GM12878 (cell line): Measurements from ENCODE around the gene FBXL17.

Experiments
- CTCF ChIP-seq, 3 experiments: IDR thresholded peaks in 2 of 3; conservative IDR thresholded peaks in 1 of 3; 2 replicates each; pipeline ENCODE4 v1.5.1; 2011; ENCODE audit warnings: low read depth in 3 of 3, low read length in 3 of 3, mild to moderate bottlenecking in 3 of 3, control low read depth in 2 of 3, moderate library complexity in 2 of 3, inconsistent platforms in 1 of 3, mixed read lengths in 1 of 3; ENCODE audit not compliant: control insufficient read depth in 2 of 3, insufficient read depth in 1 of 3; ENCODE audit errors: extremely low read depth in 1 of 3
- POLR2AphosphoS2 ChIP-seq: IDR thresholded peaks from 2 replicates; pipeline ENCODE4 v1.6.1; 2011; ENCODE audit warnings: low read depth, mild to moderate bottlenecking, low read length, improper control_type of control experiment, moderate library complexity
- POLR2AphosphoS5 ChIP-seq: IDR thresholded peaks from 2 replicates; pipeline ENCODE4 v1.6.1; 2011; ENCODE audit warnings: mild to moderate bottlenecking, low read length, inconsistent platforms
- RAD21 ChIP-seq: IDR thresholded peaks from 2 replicates; pipeline ENCODE4 v1.6.1; 2011; ENCODE audit warnings: mild to moderate bottlenecking, low read depth, low read length, moderate library complexity; ENCODE audit not compliant: insufficient read depth
- RAD51 ChIP-seq: fragments of 450-650 bp; IDR thresholded peaks from 2 replicates; pipeline ENCODE4 v1.6.1; 2016; ENCODE audit warnings: moderate library complexity, mild to moderate bottlenecking, inconsistent platforms
- RBBP5 ChIP-seq: fragments of 200-600 bp; sonication (generic); conservative IDR thresholded peaks from 2 replicates; pipeline ENCODE4 v1.6.1; 2016

- TF ChIP-seq CTCF (IDR thresholded peaks at IDR 0.05 in 2 of 3, conservative IDR thresholded peaks at IDR 0.05 in 1 of 3; ENCODE audit: control insufficient read depth in 2 of 3, extremely low read depth in 1 of 3, insufficient read depth in 1 of 3, low read depth in 3 of 3, low read length in 3 of 3) = no peak
- TF ChIP-seq POLR2AphosphoS5 = no peak
- no peak for TF ChIP-seq RBBP5
- no peak for TF ChIP-seq POLR2AphosphoS2
- no peak for TF ChIP-seq RAD21
- no peak for TF ChIP-seq RAD51
Observed at GRCh38 chr5:107950776-107951175, 431.1 kb downstream of the FBXL17 start.
